Neural cell (in vitro differentiated cells): ENCODE measurements around the gene MAMDC2. TPM values are rescaled to one million over a fixed set of nuclear protein-coding genes. Genes with fewer than 3 reads are reported as not detected.

Source experiments
- H2AFZ ChIP-seq: fragments of 200-600, 300-800 bp; sonication (generic), shearing (Covaris generic); 2 replicates; pipeline ENCODE4 v1.6.0; 2014; ENCODE audit warnings: low read depth, mild to moderate bottlenecking, antibody characterized with exemption, low read length, moderate library complexity
- H3F3A ChIP-seq: fragments of 200-600 bp; shearing (Covaris generic); 2 replicates; pipeline ENCODE4 v1.6.1; 2016; ENCODE audit warnings: mild to moderate bottlenecking, moderate library complexity, mixed read lengths, antibody characterized with exemption, low read length; ENCODE audit not compliant: insufficient read depth, poor library complexity, severe bottlenecking
- H3K27ac ChIP-seq: fragments of 200-600, 300-800 bp; sonication (generic), shearing (Covaris generic); 2 replicates; pipeline ENCODE4 v1.5.1; 2014; ENCODE audit warnings: mild to moderate bottlenecking, low read length, moderate library complexity
- H3K27me3 ChIP-seq: fragments of 300-800, 200-600 bp; sonication (generic), shearing (Covaris generic); 2 replicates; pipeline ENCODE4 v1.6.0; 2014; ENCODE audit warnings: mild to moderate bottlenecking, low read depth, low read length, moderate library complexity; ENCODE audit not compliant: insufficient read depth
- H3K36me3 ChIP-seq: fragments of 300-800, 200-600 bp; sonication (generic), shearing (Covaris generic); 2 replicates; pipeline ENCODE4 v1.5.1; 2014; ENCODE audit warnings: mild to moderate bottlenecking, antibody characterized with exemption, low read length, moderate library complexity; ENCODE audit not compliant: insufficient read depth
- H3K4me2 ChIP-seq: fragments of 300-800, 200-600 bp; sonication (generic), shearing (Covaris generic); 2 replicates; pipeline ENCODE4 v1.6.0; 2014; ENCODE audit warnings: mild to moderate bottlenecking, low read length
- H3K4me3 ChIP-seq: fragments of 300-800, 200-600 bp; sonication (generic), shearing (Covaris generic); 2 replicates; pipeline ENCODE4 v1.5.1; 2014; ENCODE audit warnings: mild to moderate bottlenecking, low read length, moderate library complexity
- H3K79me2 ChIP-seq: fragments of 200-600 bp; shearing (Covaris generic); replicated peaks from 2 replicates; pipeline ENCODE4 v1.6.0; 2014; ENCODE audit warnings: mild to moderate bottlenecking, low read length, moderate library complexity; ENCODE audit not compliant: insufficient read depth
- H3K9ac ChIP-seq: fragments of 300-800, 200-600 bp; sonication (generic), shearing (Covaris generic); 2 replicates; pipeline ENCODE4 v1.6.1; 2016; ENCODE audit warnings: mild to moderate bottlenecking, low read length, mixed read lengths
- H3K9me2 ChIP-seq: fragments of 200-600 bp; shearing (Covaris generic); 2 replicates; pipeline ENCODE4 v1.6.1; 2016; ENCODE audit warnings: mild to moderate bottlenecking, low read length, mixed read lengths; ENCODE audit not compliant: insufficient read depth
- H3K9me3 ChIP-seq: fragments of 200-600, 300-800 bp; sonication (generic), shearing (Covaris generic); 2 replicates; pipeline ENCODE4 v1.6.1; 2016; ENCODE audit warnings: mild to moderate bottlenecking, mixed run types, low read length, moderate library complexity, mixed read lengths
- H4K20me1 ChIP-seq: fragments of 200-600 bp; shearing (Covaris generic); 2 replicates; pipeline ENCODE4 v1.6.1; 2016; ENCODE audit warnings: mild to moderate bottlenecking, mixed run types; ENCODE audit not compliant: insufficient read depth
- CTCF ChIP-seq: fragments of 450-650 bp; IDR thresholded peaks from 2 replicates; pipeline ENCODE4 v1.5.1; 2014; ENCODE audit warnings: antibody characterized with exemption, mild to moderate bottlenecking, moderate library complexity; ENCODE audit not compliant: poor library complexity, severe bottlenecking
- EP300 ChIP-seq: fragments of 450-650 bp; conservative IDR thresholded peaks from 2 replicates; pipeline ENCODE4 v1.6.1; 2014; ENCODE audit warnings: antibody characterized with exemption, mild to moderate bottlenecking, moderate library complexity; ENCODE audit not compliant: poor library complexity, severe bottlenecking
- EZH2 ChIP-seq: fragments of 200-600, 300-800 bp; shearing (Covaris generic), sonication (generic); IDR thresholded peaks from 2 replicates; pipeline ENCODE4 v1.6.1; 2014; ENCODE audit warnings: antibody characterized with exemption, low read length, borderline replicate concordance, mild to moderate bottlenecking; ENCODE audit not compliant: insufficient read depth, poor library complexity, severe bottlenecking
- MXI1 ChIP-seq: fragments of 450-650 bp; conservative IDR thresholded peaks from 2 replicates; pipeline ENCODE4 v1.6.1; 2014; ENCODE audit warnings: antibody characterized with exemption, mild to moderate bottlenecking; ENCODE audit not compliant: poor library complexity, severe bottlenecking
- POLR2AphosphoS5 ChIP-seq: IDR thresholded peaks from 2 replicates; pipeline ENCODE4 v1.6.1; 2012
- RAD21 ChIP-seq: fragments of 450-650 bp; conservative IDR thresholded peaks from 2 replicates; pipeline ENCODE4 v1.6.1; 2014; ENCODE audit warnings: antibody characterized with exemption, mild to moderate bottlenecking, moderate library complexity
- REST ChIP-seq: IDR thresholded peaks from 2 replicates; pipeline ENCODE4 v1.6.1; 2012; ENCODE audit warnings: borderline replicate concordance
- SMC3 ChIP-seq: fragments of 450-650 bp; conservative IDR thresholded peaks from 2 replicates; pipeline ENCODE4 v1.6.1; 2014; ENCODE audit warnings: antibody characterized with exemption, mild to moderate bottlenecking, moderate library complexity; ENCODE audit not compliant: poor library complexity
- TAF1 ChIP-seq: IDR thresholded peaks from 2 replicates; pipeline ENCODE4 v1.6.1; 2012; ENCODE audit warnings: low read depth
- polyA plus RNA-seq: library from polyadenylated mRNA; depleted of rRNA; stranded (reverse); fragments of >200 nt; gene quantifications from 2 replicates; pipeline ENCODE4 v1.2.3, GENCODE V29; 2014

MAMDC2 gene
- polyA plus RNA-seq, 1 donor from 2014 or later, result 0.30 TPM

- Histone ChIP-seq H3K9me3 (no peaks in the 10 kb centered on the region), H3K36me3 (no peaks in the 10 kb centered on the region), H3K4me2 (no peak overlapping the region), H3K9me2 (no peaks in the 10 kb centered on the region), H2AFZ (no peak overlapping the region), H3K27ac (no peak overlapping the region), H3K4me3 (no peak overlapping the region), H3K9ac (no peak overlapping the region), H3K79me2 (no peaks in the 10 kb centered on the region), H3F3A (no peaks in the 10 kb centered on the region), H3K27me3 (no peaks in the 10 kb centered on the region), H4K20me1 (no peaks in the 10 kb centered on the region)
- TF ChIP-seq CTCF (no peak), REST (no peak), EP300 (no peak), SMC3 (no peak), MXI1 (no peak), TAF1 (no peak), POLR2AphosphoS5 (no peak), RAD21 (no peak), EZH2 (no peak)
Observed at GRCh38 chr9:70053864-70054263, 10.2 kb downstream of the MAMDC2 start.

GRCh38 chr9:70054521-70054920 lies 10.9 kb downstream of the MAMDC2 start:
- no peak overlapping the region for H3K9ac ChIP-seq

More at GRCh38 chr9:70054521-70054920, 10.9 kb downstream of the MAMDC2 start:
- no peaks in the 10 kb centered on the region for H3K9me2 ChIP-seq
- no peak overlapping the region for H3K4me3 ChIP-seq
- no peaks in the 10 kb centered on the region for H3K79me2 ChIP-seq
- H4K20me1 ChIP-seq, result no peaks in the 10 kb centered on the region
- H3K9me3 ChIP-seq, result no peaks in the 10 kb centered on the region
- no peaks in the 10 kb centered on the region for H3K27me3 ChIP-seq
- no peaks in the 10 kb centered on the region for H3F3A ChIP-seq
- no peak overlapping the region for H3K4me2 ChIP-seq
- H2AFZ ChIP-seq, result no peak overlapping the region
- no peaks in the 10 kb centered on the region for H3K36me3 ChIP-seq
- TF ChIP-seq REST (no peak), EP300 (no peak), TAF1 (no peak), CTCF (no peak), SMC3 (no peak), EZH2 (no peak)
- no peak overlapping the region for H3K27ac ChIP-seq
